Skin epidermis (tissue), 12 donors: ENCODE measurements around the gene TMEM37.
A peak's percentile ranks its signal among the peaks of the same experiment; 100 is the strongest.

Source experiments
- H3K27ac ChIP-seq, 21 experiments: fragments of 200-600 bp; sonication (generic) in 11 of 21; one replicate each; pipeline ENCODE4 v1.5.0; 2020; ENCODE audit warnings: mild to moderate bottlenecking in 3 of 21, inconsistent platforms in 2 of 21, moderate library complexity in 2 of 21
- H3K4me3 ChIP-seq, 7 experiments: fragments of 200-600 bp; sonication (generic) in 2 of 7; one replicate each; pipeline ENCODE4 v1.5.0; 2020; ENCODE audit warnings: inconsistent platforms in 2 of 7, mild to moderate bottlenecking in 2 of 7, moderate library complexity in 1 of 7

Gene TMEM37

GRCh38 chr2:119416299-119416923, 15.2 kb upstream of the TMEM37 start:
- Histone ChIP-seq H3K4me3 (no peak overlapping the region), H3K27ac (no peak overlapping the region)

- no peak overlapping the region for H3K27ac ChIP-seq
- no peak overlapping the region for H3K4me3 ChIP-seq
These were observed 13.7 kb upstream of the TMEM37 start for GRCh38 chr2:119417908-119418307.

- Histone ChIP-seq H3K4me3 (no peak overlapping the region), H3K27ac (no peak overlapping the region)
These were observed 12.6 kb upstream of the TMEM37 start for GRCh38 chr2:119419065-119419464.

- no peak overlapping the region for H3K27ac ChIP-seq
- H3K4me3 ChIP-seq: no peak overlapping the region
These were observed 11.7 kb upstream of the TMEM37 start for GRCh38 chr2:119419803-119420508.

GRCh38 chr2:119421304-119421703, 10.3 kb upstream of the TMEM37 start:
- no peak overlapping the region for H3K4me3 ChIP-seq
- H3K27ac ChIP-seq: no peak overlapping the region

- no peak overlapping the region for H3K27ac ChIP-seq
- H3K4me3 ChIP-seq: no peak overlapping the region
These were observed 9.9 kb upstream of the TMEM37 start for GRCh38 chr2:119421741-119422140.

- H3K4me3 ChIP-seq: no peak overlapping the region
- H3K27ac ChIP-seq: no peak overlapping the region
These were observed 9.1 kb upstream of the TMEM37 start for GRCh38 chr2:119422360-119423107.

GRCh38 chr2:119423108-119423444, 8.6 kb upstream of the TMEM37 start:
- no peak overlapping the region for H3K4me3 ChIP-seq
- H3K27ac ChIP-seq: no peak overlapping the region

GRCh38 chr2:119423811-119424210, 7.8 kb upstream of the TMEM37 start:
- no peak overlapping the region for H3K27ac ChIP-seq
- no peak overlapping the region for H3K4me3 ChIP-seq

GRCh38 chr2:119424284-119425118, 7.2 kb upstream of the TMEM37 start:
- Histone ChIP-seq H3K27ac (no peak overlapping the region), H3K4me3 (no peak overlapping the region)

GRCh38 chr2:119425119-119425405, 6.6 kb upstream of the TMEM37 start:
- Histone ChIP-seq H3K4me3 (no peak overlapping the region), H3K27ac (no peak overlapping the region)

GRCh38 chr2:119425620-119426395, 5.8 kb upstream of the TMEM37 start:
- Histone ChIP-seq H3K27ac (peak overlapping the region in 2 of 21 experiments; percentile 19 to 63), H3K4me3 (no peak overlapping the region)

- no peak overlapping the region for H3K4me3 ChIP-seq
- peak overlapping the region in 1 of 21 experiments; percentile 19 for H3K27ac ChIP-seq
These were observed 5.3 kb upstream of the TMEM37 start for GRCh38 chr2:119426396-119426675.

GRCh38 chr2:119426801-119427395, 4.8 kb upstream of the TMEM37 start:
- no peak overlapping the region for H3K4me3 ChIP-seq
- H3K27ac ChIP-seq: peak overlapping the region in 1 of 21 experiments; percentile 57

GRCh38 chr2:119427756-119428155, 3.9 kb upstream of the TMEM37 start:
- Histone ChIP-seq H3K27ac (no peak overlapping the region), H3K4me3 (no peak overlapping the region)

GRCh38 chr2:119428488-119429224, 3.0 kb upstream of the TMEM37 start:
- Histone ChIP-seq H3K27ac (peak overlapping the region in 4 of 21 experiments; percentile 4 to 31 (median 24)), H3K4me3 (no peak overlapping the region)

GRCh38 chr2:119429225-119429981, 2.3 kb upstream of the TMEM37 start:
- Histone ChIP-seq H3K4me3 (no peak overlapping the region), H3K27ac (peak overlapping the region in 6 of 21 experiments; percentile 4 to 84 (median 16))

- H3K4me3 ChIP-seq: no peak overlapping the region
- peak overlapping the region in 5 of 21 experiments; percentile 6 to 84 (median 34) for H3K27ac ChIP-seq
These were observed 1.6 kb upstream of the TMEM37 start for GRCh38 chr2:119430023-119430498.
